Measurements from ENCODE around the gene ZNF846.

GRCh38 chr19:9705836-9706235, 62.7 kb downstream of the ZNF846 start:
- TF ChIP-seq CTCF (IDR thresholded peaks at IDR 0.05): no peak
- no peak for TF ChIP-seq POLR2A (IDR thresholded peaks at IDR 0.05)
